Right atrium auricular region (tissue), 2 donors: Measurements from ENCODE around the gene DGLUCY. TPM values are rescaled to one million over a fixed set of nuclear protein-coding genes. Genes with fewer than 3 reads are reported as not detected.
"Not testable (repeated sequence)": the region's sequence is repeated elsewhere in the genome, so short reads cannot be mapped to it uniquely, and the experiment has no call there.

ENCODE experiments used
- DNase-seq: peaks from one replicate; pipeline ENCODE4 v3.0.0-alpha.2; 2019; ENCODE audit warnings: low spot score
- H3K27ac ChIP-seq, 2 donors: fragments of 200-600 bp; sonication (generic); 1 replicate in 1 of 2; 2 replicates in 1 of 2; pipeline ENCODE4 v1.5.1; 2016 to 2019
- H3K27me3 ChIP-seq, 2 donors: fragments of 200-600 bp; sonication (generic); one replicate each; pipeline versions ENCODE4 v1.5.1 to v1.6.0; 2017 to 2019
- H3K36me3 ChIP-seq: fragments of 200-600 bp; sonication (generic); one replicate; pipeline ENCODE4 v1.5.1; 2016
- H3K4me1 ChIP-seq, 2 donors: fragments of 200-600 bp; sonication (generic); one replicate each; pipeline versions ENCODE4 v1.5.1 to v1.6.0; 2017 to 2019
- H3K4me3 ChIP-seq, 2 donors: fragments of 200-600 bp; sonication (generic); 1 replicate in 1 of 2; 2 replicates in 1 of 2; pipeline ENCODE4 v1.5.1; 2017 to 2019; ENCODE audit warnings: mild to moderate bottlenecking in 1 of 2, moderate library complexity in 1 of 2
- H3K9me3 ChIP-seq, 2 donors: fragments of 200-600 bp; sonication (generic); one replicate each; pipeline ENCODE4 v1.5.1; 2019
- CTCF ChIP-seq, 2 donors: fragments of 200-600 bp; sonication (generic); IDR thresholded peaks; one replicate each; pipeline ENCODE4 v1.5.1; 2019; ENCODE audit warnings: antibody characterized with exemption in 2 of 2
- total RNA-seq, 2 donors: library from RNA; depleted of rRNA; stranded (reverse); fragments of >200 nt; gene quantifications; one replicate each; pipeline ENCODE4 v1.1.0, GENCODE V29; 2016

DGLUCY gene
- total RNA-seq, 2 donors from 2014 or later = 81.8 to 136 TPM

- no peaks in the 10 kb centered on the region for H3K9me3 ChIP-seq
- H3K4me1 ChIP-seq = peaks cover 0 to 11% of the 10 kb centered on the region in 2 donors
- peaks cover 36% of the 10 kb centered on the region for H3K36me3 ChIP-seq
- TF ChIP-seq CTCF (IDR thresholded peaks at IDR 0.05) = peak; percentile 56 to 78
- no peaks in the 10 kb centered on the region for H3K27me3 ChIP-seq
- no peak overlapping the region for H3K27ac ChIP-seq
- peak; percentile 68 for DNase-seq
- H3K4me3 ChIP-seq = no peak overlapping the region
Observed at GRCh38 chr14:91177073-91178034, 63.5 kb downstream of the DGLUCY start.

GRCh38 chr14:91180611-91181010, 66.7 kb downstream of the DGLUCY start:
- H3K4me3 ChIP-seq = no peak overlapping the region
- peaks cover 0 to 4% of the 10 kb centered on the region in 2 donors for H3K4me1 ChIP-seq
- no peaks in the 10 kb centered on the region for H3K27me3 ChIP-seq
- H3K36me3 ChIP-seq = peaks cover 46% of the 10 kb centered on the region
- TF ChIP-seq CTCF (IDR thresholded peaks at IDR 0.05) = no peak
- DNase-seq = no peak
- no peaks in the 10 kb centered on the region for H3K9me3 ChIP-seq
- H3K27ac ChIP-seq = no peak overlapping the region

GRCh38 chr14:91182753-91183152, 68.9 kb downstream of the DGLUCY start:
- H3K36me3 ChIP-seq = peaks cover 60% of the 10 kb centered on the region
- H3K9me3 ChIP-seq, H3K4me1 ChIP-seq, H3K4me3 ChIP-seq, DNase-seq, H3K27me3 ChIP-seq, H3K27ac ChIP-seq: not testable (repeated sequence)

- no peaks in the 10 kb centered on the region for H3K27me3 ChIP-seq
- H3K27ac ChIP-seq = no peak overlapping the region
- no peak overlapping the region for H3K4me3 ChIP-seq
- H3K9me3 ChIP-seq = no peaks in the 10 kb centered on the region
- H3K36me3 ChIP-seq = peaks cover 78% of the 10 kb centered on the region
- no peak for DNase-seq
- TF ChIP-seq CTCF (IDR thresholded peaks at IDR 0.05) = no peak
- H3K4me1 ChIP-seq = no peaks in the 10 kb centered on the region
Observed at GRCh38 chr14:91184559-91184958, 70.7 kb downstream of the DGLUCY start.

GRCh38 chr14:91185721-91186120, 71.8 kb downstream of the DGLUCY start:
- Histone ChIP-seq H3K27ac (no peak overlapping the region), H3K27me3 (no peaks in the 10 kb centered on the region), H3K9me3 (no peaks in the 10 kb centered on the region), H3K36me3 (peaks cover 81% of the 10 kb centered on the region), H3K4me3 (no peak overlapping the region), H3K4me1 (no peaks in the 10 kb centered on the region)
- DNase-seq = no peak
- TF ChIP-seq CTCF (IDR thresholded peaks at IDR 0.05) = no peak

GRCh38 chr14:91186515-91187066, 72.7 kb downstream of the DGLUCY start:
- DNase-seq = no peak
- Histone ChIP-seq H3K9me3 (no peaks in the 10 kb centered on the region), H3K36me3 (peaks cover 80% of the 10 kb centered on the region), H3K27me3 (no peaks in the 10 kb centered on the region), H3K4me1 (no peaks in the 10 kb centered on the region), H3K27ac (no peak overlapping the region), H3K4me3 (no peak overlapping the region)
- TF ChIP-seq CTCF (IDR thresholded peaks at IDR 0.05) = no peak
